Neural cell (in vitro differentiated cells): Measurements from ENCODE around the gene STEAP1B.

ENCODE experiments used
- CTCF ChIP-seq: fragments of 450-650 bp; IDR thresholded peaks from 2 replicates; pipeline ENCODE4 v1.5.1; 2014; ENCODE audit warnings: antibody characterized with exemption, mild to moderate bottlenecking, moderate library complexity; ENCODE audit not compliant: poor library complexity, severe bottlenecking
- EP300 ChIP-seq: fragments of 450-650 bp; conservative IDR thresholded peaks from 2 replicates; pipeline ENCODE4 v1.6.1; 2014; ENCODE audit warnings: antibody characterized with exemption, mild to moderate bottlenecking, moderate library complexity; ENCODE audit not compliant: poor library complexity, severe bottlenecking
- EZH2 ChIP-seq: fragments of 200-600, 300-800 bp; shearing (Covaris generic), sonication (generic); IDR thresholded peaks from 2 replicates; pipeline ENCODE4 v1.6.1; 2014; ENCODE audit warnings: antibody characterized with exemption, low read length, borderline replicate concordance, mild to moderate bottlenecking; ENCODE audit not compliant: insufficient read depth, poor library complexity, severe bottlenecking
- MXI1 ChIP-seq: fragments of 450-650 bp; conservative IDR thresholded peaks from 2 replicates; pipeline ENCODE4 v1.6.1; 2014; ENCODE audit warnings: antibody characterized with exemption, mild to moderate bottlenecking; ENCODE audit not compliant: poor library complexity, severe bottlenecking
- POLR2AphosphoS5 ChIP-seq: IDR thresholded peaks from 2 replicates; pipeline ENCODE4 v1.6.1; 2012
- RAD21 ChIP-seq: fragments of 450-650 bp; conservative IDR thresholded peaks from 2 replicates; pipeline ENCODE4 v1.6.1; 2014; ENCODE audit warnings: antibody characterized with exemption, mild to moderate bottlenecking, moderate library complexity
- REST ChIP-seq: IDR thresholded peaks from 2 replicates; pipeline ENCODE4 v1.6.1; 2012; ENCODE audit warnings: borderline replicate concordance
- SMC3 ChIP-seq: fragments of 450-650 bp; conservative IDR thresholded peaks from 2 replicates; pipeline ENCODE4 v1.6.1; 2014; ENCODE audit warnings: antibody characterized with exemption, mild to moderate bottlenecking, moderate library complexity; ENCODE audit not compliant: poor library complexity
- TAF1 ChIP-seq: IDR thresholded peaks from 2 replicates; pipeline ENCODE4 v1.6.1; 2012; ENCODE audit warnings: low read depth

- TF ChIP-seq EP300 = no peak
- no peak for TF ChIP-seq MXI1
- TF ChIP-seq CTCF = no peak
- TF ChIP-seq POLR2AphosphoS5 = no peak
- no peak for TF ChIP-seq RAD21
- TF ChIP-seq EZH2 = no peak
- TF ChIP-seq SMC3 = no peak
- no peak for TF ChIP-seq REST
- TF ChIP-seq TAF1 = no peak
Measured at GRCh38 chr7:22377703-22378102, 122.3 kb downstream of the STEAP1B start.
